D721Med (cell line): ENCODE data around the gene PPM1D.
"Not testable (repeated sequence)": the region's sequence is repeated elsewhere in the genome, so short reads cannot be mapped to it uniquely, and the experiment has no call there.

Source experiments
- DNase-seq: peaks from one replicate; pipeline ENCODE4 v3.0.0; 2011; ENCODE audit warnings: low spot score; ENCODE audit not compliant: insufficient read length
- FAIRE-seq: peaks from 2 replicates; lab custom pipeline; 2011; peaks lifted over from hg19 to GRCh38; lab: Jason Lieb, UNC
- TF ChIP-seq, protein P1 (sequence below): IDR thresholded peaks from 2 replicates; pipeline ENCODE4 v1.5.1; 2012; ENCODE audit warnings: mild to moderate bottlenecking, control low read depth; ENCODE audit not compliant: insufficient read depth; ENCODE audit errors: missing control alignments

The PPM1D gene

DNA sequence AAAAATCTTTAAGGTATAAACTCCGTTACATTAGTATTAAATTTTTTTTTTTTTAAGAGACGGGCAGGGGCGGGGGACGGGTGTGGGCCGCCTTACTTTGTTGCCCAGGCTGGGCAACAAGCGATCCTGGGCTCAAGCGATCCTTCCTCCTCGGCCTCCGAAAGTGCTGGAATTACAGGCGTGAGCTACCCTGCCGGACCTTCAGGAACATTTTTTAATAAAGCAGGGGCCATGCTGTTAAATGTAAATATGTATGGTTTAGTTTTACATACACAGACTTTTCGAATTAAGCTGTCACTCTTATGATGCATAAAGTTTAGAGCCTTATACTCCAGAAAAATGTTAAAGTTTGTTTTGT, 2.4 kb downstream of the PPM1D start:
- no peak for DNase-seq
- FAIRE-seq: no peak
- TF ChIP-seq, protein P1, sequence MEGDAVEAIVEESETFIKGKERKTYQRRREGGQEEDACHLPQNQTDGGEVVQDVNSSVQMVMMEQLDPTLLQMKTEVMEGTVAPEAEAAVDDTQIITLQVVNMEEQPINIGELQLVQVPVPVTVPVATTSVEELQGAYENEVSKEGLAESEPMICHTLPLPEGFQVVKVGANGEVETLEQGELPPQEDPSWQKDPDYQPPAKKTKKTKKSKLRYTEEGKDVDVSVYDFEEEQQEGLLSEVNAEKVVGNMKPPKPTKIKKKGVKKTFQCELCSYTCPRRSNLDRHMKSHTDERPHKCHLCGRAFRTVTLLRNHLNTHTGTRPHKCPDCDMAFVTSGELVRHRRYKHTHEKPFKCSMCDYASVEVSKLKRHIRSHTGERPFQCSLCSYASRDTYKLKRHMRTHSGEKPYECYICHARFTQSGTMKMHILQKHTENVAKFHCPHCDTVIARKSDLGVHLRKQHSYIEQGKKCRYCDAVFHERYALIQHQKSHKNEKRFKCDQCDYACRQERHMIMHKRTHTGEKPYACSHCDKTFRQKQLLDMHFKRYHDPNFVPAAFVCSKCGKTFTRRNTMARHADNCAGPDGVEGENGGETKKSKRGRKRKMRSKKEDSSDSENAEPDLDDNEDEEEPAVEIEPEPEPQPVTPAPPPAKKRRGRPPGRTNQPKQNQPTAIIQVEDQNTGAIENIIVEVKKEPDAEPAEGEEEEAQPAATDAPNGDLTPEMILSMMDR: no peak

DNA sequence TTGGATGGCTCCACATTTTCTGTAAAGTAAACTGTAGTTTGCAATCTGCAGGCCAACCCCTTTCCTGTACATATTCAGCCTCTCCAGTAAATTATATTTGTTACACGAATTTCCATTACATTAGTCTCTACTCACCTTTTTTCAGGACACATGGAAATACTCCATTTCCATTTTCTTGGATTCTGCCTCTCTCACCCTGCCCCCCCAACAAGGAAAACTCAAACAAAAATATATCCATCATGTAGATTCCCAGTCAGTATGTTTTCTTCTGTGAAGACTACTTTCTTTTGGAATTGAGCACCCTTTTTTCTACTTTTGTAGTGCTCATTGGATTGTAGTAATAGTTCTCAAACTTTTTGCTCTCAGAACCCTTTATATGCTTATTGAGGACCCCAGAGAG, 2.9 kb downstream of the PPM1D start:
- TF ChIP-seq, protein P1: no peak
- FAIRE-seq (no peak), DNase-seq (no peak)

DNA sequence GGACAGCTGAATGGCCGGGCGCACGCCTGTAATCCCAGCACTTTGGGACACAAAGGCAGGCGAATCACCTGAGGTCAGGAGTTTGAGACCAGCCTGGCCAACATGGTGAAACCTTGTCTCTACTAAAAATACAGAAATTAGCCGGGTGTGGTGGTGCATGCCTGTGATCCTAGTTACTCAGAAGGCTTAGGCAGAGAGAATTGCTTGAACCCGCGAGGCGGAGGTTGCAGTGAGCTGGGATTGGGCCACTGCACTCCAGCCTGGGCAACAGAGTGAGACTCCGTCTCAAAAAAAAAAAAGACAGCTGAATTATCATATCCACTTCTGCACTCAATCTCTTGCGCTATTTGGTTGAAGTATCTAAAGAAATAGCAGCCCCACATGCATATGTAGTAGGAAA, 3.5 kb downstream of the PPM1D start:
- FAIRE-seq, DNase-seq: not testable (repeated sequence)

DNA sequence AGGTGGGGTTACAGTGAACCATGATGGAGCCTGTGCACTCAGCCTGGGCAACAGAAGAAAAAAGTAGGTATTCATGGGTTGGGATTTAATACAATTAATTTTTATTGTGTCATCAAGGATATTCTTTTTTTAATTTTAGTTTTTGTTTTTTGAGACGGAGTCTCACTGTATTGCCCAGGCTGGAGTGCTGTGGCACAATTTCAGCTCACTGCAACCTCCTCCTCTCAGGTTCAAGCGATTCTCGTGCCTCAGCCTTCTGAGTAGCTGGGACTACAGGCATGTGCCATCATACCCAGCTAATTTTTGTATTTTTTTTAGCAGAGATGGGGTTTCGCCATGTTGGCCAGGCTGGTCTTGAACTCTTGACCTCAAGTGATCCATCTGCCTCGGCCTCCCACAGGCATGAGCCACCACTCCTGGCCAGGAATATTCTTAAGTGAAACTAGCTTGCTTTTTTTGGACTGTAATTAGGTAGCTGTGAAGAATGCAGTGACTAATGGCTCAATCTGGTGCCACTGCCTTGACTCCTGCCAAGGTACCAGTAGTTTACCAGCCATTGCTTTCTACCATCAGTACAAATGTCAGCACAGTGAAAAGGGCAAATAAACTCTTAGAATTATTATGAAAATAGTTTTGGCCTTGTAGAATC, 4.8 kb downstream of the PPM1D start:
- FAIRE-seq (no peak), DNase-seq (no peak)
- TF ChIP-seq, protein P1: no peak

DNA sequence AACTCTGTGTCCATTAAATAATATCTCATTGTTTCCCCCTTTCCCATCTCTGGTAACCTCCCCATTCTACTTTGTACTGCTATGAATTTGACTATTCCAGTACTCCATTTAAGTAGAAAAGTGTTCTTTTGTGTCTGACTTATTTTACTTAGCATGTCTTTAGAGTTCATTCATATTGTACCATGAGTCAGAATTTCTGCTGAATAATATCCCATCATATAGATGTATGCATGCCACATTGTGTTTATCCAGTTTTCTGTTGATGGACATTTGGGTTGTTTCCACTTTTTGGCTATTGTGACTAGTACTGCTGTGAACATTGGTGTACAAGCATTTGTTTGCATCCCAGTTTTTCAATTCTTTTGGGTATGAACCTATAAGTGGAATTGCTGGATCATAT, 6.0 kb downstream of the PPM1D start:
- no peak for FAIRE-seq
- TF ChIP-seq, protein P1: no peak

DNA sequence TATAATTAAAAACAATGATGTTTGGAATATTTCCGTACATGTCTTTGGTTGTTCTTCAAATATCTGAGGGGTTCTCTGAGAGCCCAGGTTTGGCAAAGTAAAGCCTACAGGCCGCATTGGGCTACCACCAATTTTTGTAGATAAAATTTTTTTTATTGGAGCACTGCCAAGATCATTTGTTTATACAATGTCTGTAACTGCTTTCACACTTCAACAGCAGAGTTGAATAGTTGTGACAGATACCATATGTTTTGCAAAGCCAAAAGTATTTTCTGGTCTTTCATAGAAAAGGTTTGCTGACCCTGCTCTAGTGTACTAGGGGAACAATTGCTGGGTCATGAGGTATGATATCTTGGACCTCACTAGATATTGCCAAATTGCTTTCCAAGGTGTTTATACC, 10.5 kb downstream of the PPM1D start:
- TF ChIP-seq, protein P1: no peak
- no peak for DNase-seq
- FAIRE-seq: no peak

More for the DNA sequence above, 6.0 kb downstream of the PPM1D start:
- DNase-seq: no peak

DNA sequence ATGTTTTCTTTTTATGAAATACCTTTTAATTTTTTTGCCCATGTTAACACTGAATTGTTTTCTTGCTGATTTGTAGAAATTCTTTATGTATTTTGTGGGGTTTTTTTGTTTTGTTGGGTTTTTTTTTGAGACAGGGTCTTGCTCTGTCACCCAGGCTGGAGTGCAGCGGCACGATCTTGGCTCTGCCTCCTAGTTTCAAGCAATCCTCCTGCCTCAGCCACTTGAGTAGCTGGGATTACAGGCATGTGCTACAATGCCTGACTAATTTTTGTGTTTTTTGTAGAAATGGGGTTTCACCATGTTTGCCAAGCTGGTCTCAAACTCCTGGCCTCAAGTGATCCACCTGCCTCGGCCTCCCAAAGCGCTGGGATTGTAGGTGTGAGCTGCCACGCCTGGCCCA, 11.3 kb downstream of the PPM1D start:
- not testable (repeated sequence) for DNase-seq, FAIRE-seq

DNA sequence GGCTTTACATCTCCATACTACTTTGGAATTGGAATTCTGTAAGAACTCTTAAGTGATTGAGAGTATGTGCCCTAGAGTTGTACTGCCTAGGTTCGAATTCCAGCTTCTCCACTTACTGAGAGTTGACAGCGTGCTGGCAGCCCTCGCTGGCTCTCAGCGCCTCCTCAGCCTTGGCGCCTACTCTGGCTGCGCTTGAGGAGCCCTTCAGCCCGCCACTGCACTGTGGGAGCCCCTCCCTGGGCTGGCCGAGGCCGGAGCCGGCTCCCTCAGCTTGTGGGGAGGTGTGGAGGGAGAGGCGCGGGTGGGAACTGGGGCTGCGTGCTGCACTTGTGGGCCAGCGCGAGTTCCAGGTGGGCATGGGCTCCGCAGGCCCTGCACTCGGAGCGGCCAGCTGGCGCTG, 13.3 kb downstream of the PPM1D start:
- TF ChIP-seq, protein P1: no peak
- FAIRE-seq (no peak), DNase-seq (no peak)

DNA sequence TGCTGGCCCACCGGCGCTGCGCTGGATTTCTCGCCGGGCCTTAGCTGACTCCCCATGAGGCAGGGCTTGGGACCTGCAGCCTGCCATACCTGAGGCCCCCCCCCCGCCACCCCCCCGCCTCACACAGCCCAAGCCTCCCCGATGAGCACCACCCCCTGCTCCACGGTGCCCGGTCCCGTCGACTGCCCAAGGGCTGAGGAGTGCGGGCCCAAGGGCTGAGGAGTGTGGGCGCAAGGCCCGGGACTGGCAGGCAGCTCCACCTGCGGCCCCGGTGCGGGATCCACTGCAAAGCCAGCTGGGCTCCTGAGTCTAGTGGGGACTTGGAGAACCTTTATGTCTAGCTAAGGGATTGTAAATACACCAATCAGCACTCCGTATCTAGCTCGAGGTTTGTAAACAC, 13.8 kb downstream of the PPM1D start:
- DNase-seq, FAIRE-seq: not testable (repeated sequence)

DNA sequence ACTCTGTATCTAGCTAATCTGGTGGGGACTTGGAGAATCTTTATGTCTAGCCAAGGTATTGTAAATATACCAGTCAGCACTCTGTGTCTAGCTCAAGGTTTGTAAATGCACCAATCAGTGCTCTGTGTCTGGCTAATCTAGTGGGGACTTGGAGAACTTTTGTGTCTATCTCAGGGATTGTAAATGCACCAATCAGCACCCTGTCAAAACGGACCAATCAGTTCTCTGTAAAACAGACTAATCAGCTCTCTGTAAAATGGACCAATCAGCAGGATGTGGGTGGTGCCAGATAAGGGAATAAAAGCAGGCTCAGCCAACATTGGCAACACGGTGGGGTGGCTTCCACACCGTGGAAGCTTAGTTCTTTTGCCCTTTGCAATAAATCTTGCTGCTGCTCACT, 14.3 kb downstream of the PPM1D start:
- FAIRE-seq, DNase-seq: not testable (repeated sequence)
